Esophagus squamous epithelium (tissue), 5 donors: Measurements from ENCODE around the gene PDAP1. TPM values are rescaled to one million over a fixed set of nuclear protein-coding genes. Genes with fewer than 3 reads are reported as not detected.
"Not testable (repeated sequence)": the region's sequence is repeated elsewhere in the genome, so short reads cannot be mapped to it uniquely, and the experiment has no call there.

Experiments used
- DNase-seq: peaks from one replicate; lab custom pipeline; 2025; lab: John Stamatoyannopoulos, UW
- H3K27ac ChIP-seq, 4 donors: fragments of 200-600 bp; sonication (generic); one replicate each; pipeline ENCODE4 v1.5.1; 2016 to 2019; ENCODE audit warnings: mild to moderate bottlenecking in 1 of 4
- H3K27me3 ChIP-seq, 4 donors: fragments of 200-600 bp; sonication (generic); 1 replicate in 3 of 4; 2 replicates in 1 of 4; pipeline versions ENCODE4 v1.5.1 to v1.6.0; 2017 to 2021; ENCODE audit warnings: antibody characterized with exemption in 1 of 4
- H3K36me3 ChIP-seq, 3 donors: fragments of 200-600 bp; sonication (generic); one replicate each; pipeline ENCODE4 v1.5.1; 2016 to 2019
- H3K4me1 ChIP-seq, 3 donors: fragments of 200-600 bp; sonication (generic); one replicate each; pipeline ENCODE4 v1.5.1; 2017 to 2019
- H3K4me3 ChIP-seq, 4 donors: fragments of 200-600 bp; sonication (generic); 1 replicate in 3 of 4; 2 replicates in 1 of 4; pipeline ENCODE4 v1.5.1; 2016 to 2019; ENCODE audit warnings: mild to moderate bottlenecking in 2 of 4, moderate library complexity in 1 of 4
- H3K9me3 ChIP-seq, 3 donors: fragments of 200-600 bp; sonication (generic); one replicate each; pipeline ENCODE4 v1.5.1; 2016 to 2019
- CTCF ChIP-seq, 6 experiments: fragments of 450-650 bp in 4 of 6; fragments of 200-600 bp in 2 of 6; sonication (generic) in 2 of 6; IDR thresholded peaks; one replicate each; pipeline ENCODE4 v1.5.1; 2016 to 2019; ENCODE audit warnings: antibody characterized with exemption in 6 of 6, mild to moderate bottlenecking in 4 of 6, moderate library complexity in 4 of 6
- POLR2A ChIP-seq, 4 donors: fragments of 450-650 bp; IDR thresholded peaks; one replicate each; pipeline ENCODE4 v1.6.1; 2017; ENCODE audit warnings: antibody characterized with exemption in 4 of 4, mild to moderate bottlenecking in 4 of 4, moderate library complexity in 3 of 4
- WGBS, 2 donors: methylation state at CpG; one replicate each; pipeline ENCODE4 v1.1.5; 2018; 5-methylcytosine and 5-hydroxymethylcytosine counted together
- intact Hi-C: fragments of 100-400 bp; cut with DNase I; formaldehyde crosslinking; loops from one replicate; pipeline ENCODE4 v1.15.0; 2022
- total RNA-seq, 4 donors: library from RNA; depleted of rRNA; stranded (reverse); fragments of >200 nt; gene quantifications; one replicate each; pipeline ENCODE4 v1.1.0, GENCODE V29; 2016
- donor health status: DM: yes; HTN: yes; CAD: no.

The PDAP1 gene
- total RNA-seq, 4 donors from 2014 or later, result 79.2 to 120 (median 98.3) TPM

GRCh38 chr7:99381664-99382075 lies 26.7 kb downstream of the PDAP1 start:
- H3K27ac ChIP-seq, result peak overlapping the region in 2 of 4 donors; percentile 84 to 92
- WGBS, 2 donors, result 60% methylated on average over 1 of the region's 7 CpGs; no CpG with 5 or more reads in 1 of the 2 donors
- peaks cover 0 to 27% (median 4%) of the 10 kb centered on the region in 3 donors for H3K36me3 ChIP-seq
- H3K4me1 ChIP-seq, result peaks cover 24 to 59% (median 33%) of the 10 kb centered on the region in 3 donors
- no peaks in the 10 kb centered on the region for H3K9me3 ChIP-seq
- TF ChIP-seq POLR2A (IDR thresholded peaks at IDR 0.05) (no peak), CTCF (IDR thresholded peaks at IDR 0.05) (no peak)
- intact Hi-C loops, result no loop called here
- no peak for DNase-seq
- no peaks in the 10 kb centered on the region for H3K27me3 ChIP-seq
- no peak overlapping the region for H3K4me3 ChIP-seq

GRCh38 chr7:99380823-99381663 lies 27.4 kb downstream of the PDAP1 start:
- 66 to 67% methylated on average over 9 to 10 of the region's 16 CpGs for WGBS, 2 donors
- peaks cover 29 to 66% (median 40%) of the 10 kb centered on the region in 3 donors for H3K4me1 ChIP-seq
- H3K27me3 ChIP-seq, result no peaks in the 10 kb centered on the region
- no peak for TF ChIP-seq POLR2A (IDR thresholded peaks at IDR 0.05)
- TF ChIP-seq CTCF (IDR thresholded peaks at IDR 0.05), result no peak
- peak overlapping the region in 2 of 4 donors; percentile 26 to 45 for H3K4me3 ChIP-seq
- peak overlapping the region; percentile 76 to 92 (median 82) for H3K27ac ChIP-seq
- H3K9me3 ChIP-seq, result no peaks in the 10 kb centered on the region
- DNase-seq, result peak; percentile 55
- H3K36me3 ChIP-seq, result peaks cover 0 to 21% (median 0%) of the 10 kb centered on the region in 3 donors
- intact Hi-C loops, result no loop called here

- Histone ChIP-seq H3K4me3 (peak overlapping the region in 3 of 4 donors; percentile 9 to 45 (median 26)), H3K27me3 (no peaks in the 10 kb centered on the region), H3K36me3 (peaks cover 0 to 13% (median 0%) of the 10 kb centered on the region in 3 donors), H3K9me3 (no peaks in the 10 kb centered on the region), H3K27ac (peak overlapping the region; percentile 76 to 92 (median 82)), H3K4me1 (peaks cover 31 to 69% (median 45%) of the 10 kb centered on the region in 3 donors)
- DNase-seq, result no peak
- 26 to 49% methylated on average over 4 to 8 of the region's 12 CpGs for WGBS, 2 donors
- intact Hi-C loops, result no loop called here
- TF ChIP-seq POLR2A (IDR thresholded peaks at IDR 0.05), result no peak
Measured at GRCh38 chr7:99380032-99380822, 28.2 kb downstream of the PDAP1 start.

GRCh38 chr7:99379693-99380031 lies 28.7 kb downstream of the PDAP1 start:
- intact Hi-C loops, H3K9me3 ChIP-seq, H3K27me3 ChIP-seq, DNase-seq: not testable (repeated sequence)
- Histone ChIP-seq H3K4me3 (peak overlapping the region in 3 of 4 donors; percentile 9 to 45 (median 26)), H3K36me3 (peaks cover 0 to 12% (median 0%) of the 10 kb centered on the region in 3 donors), H3K27ac (peak overlapping the region; percentile 76 to 92 (median 82)), H3K4me1 (peaks cover 31 to 74% (median 45%) of the 10 kb centered on the region in 3 donors)
- 9 to 21% methylated on average over 7 of the region's 7 CpGs for WGBS, 2 donors

GRCh38 chr7:99379043-99379577 lies 29.3 kb downstream of the PDAP1 start:
- intact Hi-C loops, result no loop called here
- Histone ChIP-seq H3K36me3 (peaks cover 0 to 12% (median 0%) of the 10 kb centered on the region in 3 donors), H3K4me3 (peak overlapping the region in 3 of 4 donors; percentile 9 to 45 (median 26)), H3K9me3 (no peaks in the 10 kb centered on the region), H3K27me3 (no peaks in the 10 kb centered on the region), H3K4me1 (peaks cover 31 to 80% (median 45%) of the 10 kb centered on the region in 3 donors), H3K27ac (peak overlapping the region; percentile 76 to 92 (median 82))
- WGBS, 2 donors, result 3 to 10% methylated on average over 5 to 7 of the region's 7 CpGs
- DNase-seq, result no peak
- no peak for TF ChIP-seq POLR2A (IDR thresholded peaks at IDR 0.05)
- peak in 2 of 6 experiments; percentile 3 to 24 for TF ChIP-seq CTCF (IDR thresholded peaks at IDR 0.05)
